Measurements from ENCODE around the gene RAP1A.
A peak's percentile ranks its signal among the peaks of the same experiment; 100 is the strongest.
"Not testable (repeated sequence)": the region's sequence is repeated elsewhere in the genome, so short reads cannot be mapped to it uniquely, and the experiment has no call there.

Gene RAP1A

GRCh38 chr1:111649227-111649626 lies 29.6 kb downstream of the RAP1A start:
- in situ Hi-C loops (cut with HindIII; ENCODE audit: low pct_ligation_motif_present, low pct_unique_long_range_greater_than_20kb, low sequenced_read_pairs) = no loop called here
- no peak for DNase-seq

DNA sequence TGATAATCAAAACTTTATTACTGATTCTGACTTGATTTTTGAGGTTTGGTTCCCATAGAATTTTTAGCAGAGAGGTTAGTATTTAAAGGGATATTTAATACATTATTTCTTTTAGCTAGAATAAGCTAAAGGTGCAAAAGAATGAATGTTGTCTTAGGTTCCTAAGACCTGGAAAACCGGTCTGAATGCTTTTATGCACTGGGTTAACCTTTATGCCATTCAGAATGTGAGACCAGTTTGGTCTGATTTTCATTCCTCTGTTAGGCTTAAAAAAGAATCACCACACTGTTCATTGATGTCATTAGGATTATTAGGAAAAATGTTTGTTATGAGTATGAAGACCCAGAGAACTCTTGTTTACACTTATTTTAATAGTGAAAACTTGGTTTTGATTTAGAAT lies 30.1 kb downstream of the RAP1A start:
- DNase-seq = no peak
- in situ Hi-C loops (cut with HindIII; ENCODE audit: low pct_ligation_motif_present, low pct_unique_long_range_greater_than_20kb, low sequenced_read_pairs) = no loop called here

GRCh38 chr1:111653709-111654108 lies 34.1 kb downstream of the RAP1A start:
- no peak for DNase-seq
- in situ Hi-C loops (cut with HindIII; ENCODE audit: low pct_ligation_motif_present, low pct_unique_long_range_greater_than_20kb, low sequenced_read_pairs) = no loop called here

GRCh38 chr1:111654839-111655238 lies 35.2 kb downstream of the RAP1A start:
- in situ Hi-C loops (cut with HindIII; ENCODE audit: low pct_ligation_motif_present, low pct_unique_long_range_greater_than_20kb, low sequenced_read_pairs) = no loop called here

DNA sequence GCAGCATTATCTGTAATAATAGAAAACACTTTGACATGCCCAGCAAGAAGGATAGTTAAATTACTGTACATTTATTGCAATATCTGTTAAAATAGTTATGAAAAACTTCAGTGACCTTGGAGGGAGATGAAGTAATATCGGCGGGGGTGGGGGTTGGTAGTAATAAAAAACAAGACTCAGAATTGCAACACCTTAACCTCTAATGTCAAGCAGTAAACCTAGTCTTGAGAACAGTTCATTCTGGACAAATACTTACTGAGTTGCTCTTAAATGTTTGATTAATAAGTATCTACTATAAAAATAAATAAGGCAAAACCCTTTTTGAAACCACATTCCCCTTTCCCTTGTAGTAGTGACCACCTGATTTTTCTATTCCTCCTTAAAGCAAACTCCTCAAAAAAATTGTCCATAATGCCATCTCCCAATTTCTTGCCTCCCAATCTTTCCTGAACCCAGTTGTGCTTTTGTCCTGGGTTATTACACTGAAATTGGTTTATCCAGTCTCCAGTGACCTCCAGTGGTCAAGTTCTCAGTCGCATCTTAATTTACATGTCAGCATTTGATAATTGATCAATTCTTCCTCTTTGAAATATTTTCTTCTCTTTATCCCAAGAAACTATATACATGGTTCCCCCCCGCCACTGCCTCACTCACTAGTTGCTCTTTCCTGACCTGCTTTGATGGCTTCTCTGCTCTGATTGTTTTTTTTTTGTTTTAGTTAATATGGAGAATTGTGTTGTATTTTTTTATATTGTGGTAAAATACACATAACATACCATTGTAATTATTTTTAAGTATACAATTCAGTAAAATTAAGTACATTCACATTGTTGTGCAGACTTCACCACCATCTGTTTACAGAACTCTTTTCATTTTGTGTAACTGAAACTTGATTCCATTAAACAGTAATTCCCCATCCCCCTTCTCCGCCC lies 36.8 kb downstream of the RAP1A start:
- in situ Hi-C loops (cut with HindIII; ENCODE audit: low pct_ligation_motif_present, low pct_unique_long_range_greater_than_20kb, low sequenced_read_pairs) = no loop called here
- DNase-seq = peak; percentile 69

More at GRCh38 chr1:111654839-111655238, 35.2 kb downstream of the RAP1A start:
- DNase-seq = no peak

GRCh38 chr1:111658622-111659021 lies 39.0 kb downstream of the RAP1A start:
- in situ Hi-C loops (cut with HindIII; ENCODE audit: low pct_ligation_motif_present, low pct_unique_long_range_greater_than_20kb, low sequenced_read_pairs) = no loop called here

DNA sequence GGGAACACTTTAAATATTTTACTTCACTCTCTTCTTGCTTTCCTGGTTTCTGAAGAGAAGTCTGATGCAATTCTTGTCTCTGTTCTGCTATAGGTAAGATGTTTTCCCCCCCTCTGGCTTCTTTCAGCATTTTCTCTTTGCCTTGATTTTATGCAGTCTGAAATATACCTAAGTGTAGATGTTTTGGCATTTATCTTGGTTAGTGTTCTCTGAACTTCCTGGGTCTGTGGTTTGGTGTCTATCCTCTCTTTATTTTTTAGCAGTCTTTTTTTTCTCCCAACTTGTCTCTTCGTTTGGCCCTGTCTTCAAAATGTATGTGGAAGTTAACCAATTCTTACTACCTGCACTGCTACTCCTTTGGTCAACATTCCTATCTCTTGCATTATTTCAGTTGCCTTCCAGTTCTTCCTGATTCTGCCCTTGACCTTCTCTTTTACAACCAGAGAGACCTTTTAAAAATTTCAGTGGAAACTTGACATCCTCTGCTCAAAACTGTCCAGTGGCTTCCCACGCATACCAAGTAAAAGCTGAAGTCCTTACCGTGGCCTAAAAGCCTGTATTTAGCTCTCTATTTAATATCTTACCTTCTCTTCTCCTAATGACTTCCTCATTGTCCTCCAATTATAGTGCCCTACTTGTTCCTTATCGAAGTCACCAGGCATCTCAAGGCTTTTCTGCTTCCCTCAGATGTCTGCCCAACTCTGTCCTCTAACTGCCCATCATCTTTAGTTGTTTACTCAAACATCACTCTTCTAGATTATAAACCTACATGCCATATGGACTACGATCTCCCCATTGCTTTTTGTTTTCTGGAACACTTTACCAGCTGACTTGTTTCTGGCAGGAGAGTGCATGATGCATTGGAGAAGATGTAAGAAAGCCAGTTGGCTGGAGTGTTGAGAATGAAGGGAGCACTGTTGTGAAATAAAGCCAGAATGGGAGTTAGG lies 40.9 kb downstream of the RAP1A start:
- DNase-seq = no peak

More at GRCh38 chr1:111658622-111659021, 39.0 kb downstream of the RAP1A start:
- no peak for DNase-seq

DNA sequence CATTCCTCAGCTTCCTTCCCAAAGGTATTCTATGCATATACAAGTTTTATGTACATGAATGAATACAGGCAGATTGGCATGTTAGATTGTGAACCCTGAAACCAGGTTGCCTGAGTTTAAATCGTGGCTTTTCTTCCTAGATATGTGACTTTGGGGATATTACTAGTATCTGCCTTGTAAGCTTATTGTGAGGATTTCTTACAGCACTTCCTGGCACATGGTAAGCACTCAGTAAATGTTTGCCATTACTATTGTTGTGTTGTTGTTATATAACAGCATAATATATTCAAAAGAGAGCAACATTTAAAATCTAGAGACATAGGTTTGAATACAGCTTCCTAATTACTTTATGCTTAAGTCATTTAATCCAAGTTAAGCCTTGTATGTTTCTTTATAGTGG lies 45.1 kb downstream of the RAP1A start:
- in situ Hi-C loops (cut with HindIII; ENCODE audit: low pct_ligation_motif_present, low pct_unique_long_range_greater_than_20kb, low sequenced_read_pairs) = no loop called here
- DNase-seq = no peak

More for the DNA sequence above, 40.9 kb downstream of the RAP1A start:
- in situ Hi-C loops (cut with HindIII; ENCODE audit: low pct_ligation_motif_present, low pct_unique_long_range_greater_than_20kb, low sequenced_read_pairs) = no loop called here

DNA sequence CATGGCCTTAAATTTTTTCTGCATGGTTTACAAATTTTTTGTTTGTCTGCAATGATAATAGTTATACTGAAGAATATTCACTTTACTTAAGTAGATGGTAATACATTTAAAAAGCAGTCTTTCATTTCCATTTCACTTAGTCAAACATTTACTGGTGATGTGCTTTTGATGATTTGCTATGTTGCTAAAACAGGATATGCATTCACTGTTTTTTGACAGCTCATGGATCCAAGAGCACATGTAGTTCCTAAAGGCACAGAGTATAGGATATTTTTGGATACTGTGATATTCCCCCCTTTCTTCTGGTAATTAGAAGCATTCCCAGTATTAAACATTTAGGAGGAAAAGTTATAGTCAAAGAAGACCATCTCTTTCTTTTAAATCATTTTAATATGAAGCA lies 45.9 kb downstream of the RAP1A start:
- no peak for DNase-seq

DNA sequence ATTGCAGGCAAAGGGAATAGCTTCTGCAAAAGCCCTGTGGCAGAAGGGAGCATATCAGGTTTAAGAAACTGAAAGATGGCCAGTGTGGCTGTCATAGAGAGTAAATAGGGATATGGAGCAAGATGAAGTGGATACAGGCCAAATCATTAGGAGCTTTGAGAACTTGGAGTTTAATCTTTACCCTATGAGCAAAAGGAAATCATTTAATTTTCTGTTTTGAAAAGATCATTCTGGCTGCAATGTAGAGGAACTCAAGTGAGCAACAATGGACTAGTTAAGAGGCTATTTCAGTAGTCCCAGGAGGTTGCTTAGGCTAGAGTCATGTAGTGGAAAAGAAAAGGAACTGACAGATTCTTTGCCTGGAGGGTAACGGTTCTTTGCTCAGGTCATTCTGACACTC lies 47.2 kb downstream of the RAP1A start:
- DNase-seq = no peak
- in situ Hi-C loops (cut with HindIII; ENCODE audit: low pct_ligation_motif_present, low pct_unique_long_range_greater_than_20kb, low sequenced_read_pairs) = no loop called here

More for the DNA sequence above, 45.9 kb downstream of the RAP1A start:
- in situ Hi-C loops (cut with HindIII; ENCODE audit: low pct_ligation_motif_present, low pct_unique_long_range_greater_than_20kb, low sequenced_read_pairs) = no loop called here

DNA sequence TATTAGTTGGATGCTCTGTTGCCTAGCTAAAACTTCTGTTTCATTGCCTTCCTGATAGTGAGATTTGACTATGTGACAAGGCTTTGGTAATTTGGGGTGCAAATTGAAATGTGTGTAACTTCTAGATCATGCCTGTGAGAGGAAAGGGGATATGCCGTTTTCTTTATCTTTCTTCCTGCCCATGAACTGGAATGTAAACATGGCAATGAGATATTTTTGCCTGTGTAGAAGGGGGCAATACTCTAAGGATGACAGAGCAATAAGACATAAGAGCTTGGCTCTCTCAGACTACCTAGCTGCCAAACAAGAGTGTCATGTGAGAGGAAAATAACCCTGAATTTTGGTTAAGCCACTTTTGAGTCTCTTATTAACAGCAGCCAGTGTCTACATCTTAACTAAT lies 49.7 kb downstream of the RAP1A start:
- DNase-seq = no peak
- in situ Hi-C loops (cut with HindIII; ENCODE audit: low pct_ligation_motif_present, low pct_unique_long_range_greater_than_20kb, low sequenced_read_pairs) = no loop called here

GRCh38 chr1:111671852-111672251 lies 52.3 kb downstream of the RAP1A start:
- in situ Hi-C loops (cut with HindIII; ENCODE audit: low pct_ligation_motif_present, low pct_unique_long_range_greater_than_20kb, low sequenced_read_pairs) = no loop called here
- no peak for DNase-seq

- in situ Hi-C loops (cut with HindIII; ENCODE audit: low pct_ligation_motif_present, low pct_unique_long_range_greater_than_20kb, low sequenced_read_pairs) = no loop called here
- no peak for DNase-seq
These were observed 52.7 kb downstream of the RAP1A start for GRCh38 chr1:111672331-111672730.

DNA sequence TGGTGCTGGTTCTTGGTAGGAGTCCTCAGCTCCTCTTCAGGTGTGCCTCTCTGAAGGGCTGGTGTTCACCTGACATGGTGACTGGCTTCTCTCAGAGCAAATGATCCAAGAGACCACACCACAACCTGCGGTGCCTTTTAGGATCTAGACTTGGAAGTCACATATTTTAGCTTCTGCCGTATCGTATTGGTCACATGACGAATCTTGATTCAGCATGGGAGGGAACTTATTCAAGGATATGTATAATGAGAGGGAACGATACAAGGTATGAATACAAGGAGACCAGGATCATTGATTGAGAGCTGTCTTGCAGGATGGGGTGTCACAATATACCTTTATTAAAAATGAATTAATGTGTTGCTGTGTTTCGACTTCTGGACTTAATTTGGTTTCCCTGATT lies 58.0 kb downstream of the RAP1A start:
- in situ Hi-C loops (cut with HindIII; ENCODE audit: low pct_ligation_motif_present, low pct_unique_long_range_greater_than_20kb, low sequenced_read_pairs) = no loop called here
- DNase-seq = no peak

DNA sequence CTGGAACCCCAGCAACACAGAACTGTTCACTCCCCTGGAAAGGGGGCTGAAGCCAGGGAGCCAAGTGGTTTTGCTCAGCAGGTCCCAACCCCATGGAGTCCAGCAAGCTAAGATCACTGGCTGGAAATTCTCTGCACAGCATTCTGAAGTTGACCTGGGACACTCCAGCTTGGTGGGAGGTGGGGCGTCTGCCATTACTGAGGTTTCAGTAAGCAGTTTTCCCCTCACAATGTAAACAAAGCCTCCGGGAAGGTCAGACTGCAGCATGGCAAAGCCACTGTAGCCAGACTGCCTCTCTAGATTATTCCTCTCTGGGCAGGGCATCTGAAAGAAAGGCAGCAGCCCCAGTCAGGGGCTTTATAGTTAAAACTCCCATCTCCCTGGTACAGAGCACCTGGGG lies 60.0 kb downstream of the RAP1A start:
- DNase-seq = no peak
- in situ Hi-C loops (cut with HindIII; ENCODE audit: low pct_ligation_motif_present, low pct_unique_long_range_greater_than_20kb, low sequenced_read_pairs) = no loop called here

GRCh38 chr1:111680212-111680800 lies 60.7 kb downstream of the RAP1A start:
- in situ Hi-C loops (cut with HindIII; ENCODE audit: low pct_ligation_motif_present, low pct_unique_long_range_greater_than_20kb, low sequenced_read_pairs) = not testable (repeated sequence)

GRCh38 chr1:111685293-111686153 lies 65.9 kb downstream of the RAP1A start:
- in situ Hi-C loops (cut with HindIII; ENCODE audit: low pct_ligation_motif_present, low pct_unique_long_range_greater_than_20kb, low sequenced_read_pairs); DNase-seq: not testable (repeated sequence)

More at GRCh38 chr1:111680212-111680800, 60.7 kb downstream of the RAP1A start:
- not testable (repeated sequence) for DNase-seq

GRCh38 chr1:111690306-111690617 lies 70.7 kb downstream of the RAP1A start:
- peak; percentile 83 for DNase-seq
- in situ Hi-C loops (cut with HindIII; ENCODE audit: low pct_ligation_motif_present, low pct_unique_long_range_greater_than_20kb, low sequenced_read_pairs) = no loop called here
